Measurements from ENCODE around the gene EXO1.
"Not testable (repeated sequence)": the region's sequence is repeated elsewhere in the genome, so short reads cannot be mapped to it uniquely, and the experiment has no call there.

Gene EXO1

DNA sequence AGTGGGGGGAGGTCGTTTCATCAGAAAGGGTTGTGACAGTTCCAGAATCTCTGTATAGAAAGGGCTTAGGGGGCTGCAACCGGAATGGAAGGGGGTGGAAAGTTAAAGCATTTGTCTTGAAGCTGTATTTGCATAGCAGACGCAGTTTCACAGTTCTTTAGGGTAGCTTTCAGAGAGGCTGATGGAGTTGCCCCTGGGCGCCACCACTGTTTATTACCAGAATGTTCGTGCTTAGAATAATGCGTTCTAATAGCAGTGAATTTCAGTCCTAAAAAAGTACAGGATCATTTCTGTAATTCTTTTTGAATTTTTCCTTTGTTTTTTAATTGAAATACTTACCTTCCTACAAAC lies 1.3 kb downstream of the EXO1 start:
- Histone ChIP-seq H3K4me3 (ENCODE audit: low read length) (peak overlapping the region; percentile 85), H3K9ac (ENCODE audit: low read depth, low read length) (peak overlapping the region; percentile 88), H3K27me3 (ENCODE audit: insufficient read depth, low read length) (no peaks in the 10 kb centered on the region), H3K4me1 (ENCODE audit: insufficient read depth, low read length) (peaks cover 15% of the 10 kb centered on the region; the same call in 1 of the 2 replicates), H3K36me3 (ENCODE audit: insufficient read depth, low read length) (peaks cover 51% of the 10 kb centered on the region), H3K9me3 (ENCODE audit: insufficient read depth, low read depth, low read length) (no peaks in the 10 kb centered on the region), H3K27ac (ENCODE audit: low read depth, low read length) (no peak overlapping the region)
- 55% methylated on average over 6 of the region's 6 CpGs for WGBS

DNA sequence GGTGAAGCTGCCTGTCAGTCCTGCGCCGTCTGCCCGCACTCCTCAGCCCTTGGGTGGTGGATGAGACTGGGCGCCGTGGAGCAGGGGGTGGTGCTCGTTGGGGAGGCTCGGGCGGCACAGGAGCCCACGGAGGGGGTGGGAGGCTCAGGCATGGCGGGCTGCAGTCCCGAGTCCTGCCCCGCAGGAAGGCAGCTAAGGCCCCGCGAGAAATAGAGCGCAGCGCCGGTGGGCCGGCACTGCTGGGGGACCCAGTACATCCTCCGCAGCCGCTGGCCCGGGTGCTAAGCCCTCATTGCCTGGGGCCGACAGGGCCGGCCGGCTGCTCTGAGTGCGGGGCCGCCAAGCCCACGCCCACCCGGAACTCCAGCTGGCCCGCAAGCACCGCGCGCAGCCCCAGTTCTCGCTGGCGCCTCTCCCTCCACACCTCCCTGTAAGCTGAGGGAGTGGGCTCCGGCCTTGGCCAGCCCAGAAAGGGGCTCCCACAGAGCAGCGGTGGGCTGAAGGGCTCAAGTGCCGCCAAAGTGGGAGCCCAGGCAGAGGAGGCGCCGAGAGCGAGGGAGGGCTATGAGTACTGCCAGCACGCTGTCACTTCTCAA lies 7.6 kb downstream of the EXO1 start:
- H3K4me3 ChIP-seq (ENCODE audit: low read length); H3K4me1 ChIP-seq (ENCODE audit: insufficient read depth, low read length); H3K9me3 ChIP-seq (ENCODE audit: insufficient read depth, low read depth, low read length); H3K9ac ChIP-seq (ENCODE audit: low read depth, low read length); H3K27me3 ChIP-seq (ENCODE audit: insufficient read depth, low read length); H3K27ac ChIP-seq (ENCODE audit: low read depth, low read length): not testable (repeated sequence)
- peaks cover 91% of the 10 kb centered on the region for H3K36me3 ChIP-seq (ENCODE audit: insufficient read depth, low read length)
- WGBS = 92% methylated on average over 40 of the region's 41 CpGs

DNA sequence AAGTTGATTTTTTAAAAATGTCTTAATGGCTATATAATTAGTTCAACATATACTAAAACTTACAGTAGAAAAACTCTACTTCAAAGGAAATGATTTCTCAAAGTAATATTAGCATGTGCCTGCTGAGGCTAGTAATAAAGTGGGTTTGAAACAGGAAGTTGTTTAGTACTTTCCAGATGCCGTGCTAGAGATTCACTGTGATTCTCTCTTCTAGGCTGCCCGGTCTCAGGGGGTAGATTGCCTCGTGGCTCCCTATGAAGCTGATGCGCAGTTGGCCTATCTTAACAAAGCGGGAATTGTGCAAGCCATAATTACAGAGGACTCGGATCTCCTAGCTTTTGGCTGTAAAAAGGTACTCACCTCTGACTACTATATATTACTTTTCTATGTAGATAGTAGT lies 9.1 kb downstream of the EXO1 start:
- no peak overlapping the region for H3K4me3 ChIP-seq (ENCODE audit: low read length)
- H3K9ac ChIP-seq (ENCODE audit: low read depth, low read length) = no peak overlapping the region
- no peaks in the 10 kb centered on the region for H3K27me3 ChIP-seq (ENCODE audit: insufficient read depth, low read length)
- no peak overlapping the region for H3K27ac ChIP-seq (ENCODE audit: low read depth, low read length)
- H3K4me1 ChIP-seq (ENCODE audit: insufficient read depth, low read length) = no peaks in the 10 kb centered on the region
- 97% methylated on average over 6 of the region's 6 CpGs for WGBS
- peaks cover 90% of the 10 kb centered on the region for H3K36me3 ChIP-seq (ENCODE audit: insufficient read depth, low read length)
- no peaks in the 10 kb centered on the region for H3K9me3 ChIP-seq (ENCODE audit: insufficient read depth, low read depth, low read length)

- Histone ChIP-seq H3K27me3 (ENCODE audit: insufficient read depth, low read length) (no peaks in the 10 kb centered on the region), H3K9ac (ENCODE audit: low read depth, low read length) (no peak overlapping the region), H3K36me3 (ENCODE audit: insufficient read depth, low read length) (peaks cover 99% of the 10 kb centered on the region), H3K9me3 (ENCODE audit: insufficient read depth, low read depth, low read length) (no peaks in the 10 kb centered on the region), H3K27ac (ENCODE audit: low read depth, low read length) (no peak overlapping the region), H3K4me3 (ENCODE audit: low read length) (no peak overlapping the region), H3K4me1 (ENCODE audit: insufficient read depth, low read length) (no peaks in the 10 kb centered on the region)
- WGBS = 89% methylated on average over 5 of the region's 6 CpGs
Observed at GRCh38 chr1:241860922-241861321, 12.9 kb downstream of the EXO1 start.

DNA sequence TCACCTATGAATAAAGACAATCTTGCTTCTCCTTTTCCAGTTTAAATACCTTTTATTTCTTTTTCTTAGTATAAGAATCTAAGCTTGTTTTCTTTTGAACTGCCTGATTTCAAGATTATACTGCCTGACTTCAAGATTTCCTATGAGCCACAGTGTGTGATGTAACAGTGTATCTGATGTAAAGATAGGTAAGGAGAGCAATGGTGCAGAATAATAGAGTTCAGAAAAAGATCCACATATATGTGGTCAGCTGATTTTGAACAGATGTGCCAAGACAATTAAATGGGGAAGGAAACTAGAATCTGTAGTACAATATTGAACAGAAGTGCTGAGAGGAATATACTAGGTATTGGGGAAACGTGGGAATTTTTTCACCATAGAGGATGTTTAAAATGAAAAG lies 21.0 kb downstream of the EXO1 start:
- no peaks in the 10 kb centered on the region for H3K27me3 ChIP-seq (ENCODE audit: insufficient read depth, low read length)
- no peaks in the 10 kb centered on the region for H3K4me1 ChIP-seq (ENCODE audit: insufficient read depth, low read length)
- H3K9me3 ChIP-seq (ENCODE audit: insufficient read depth, low read depth, low read length) = no peaks in the 10 kb centered on the region
- no peak overlapping the region for H3K27ac ChIP-seq (ENCODE audit: low read depth, low read length)
- peaks cover 93% of the 10 kb centered on the region for H3K36me3 ChIP-seq (ENCODE audit: insufficient read depth, low read length)
- WGBS = 100% methylated on average over 1 of the region's 1 CpG
- H3K9ac ChIP-seq (ENCODE audit: low read depth, low read length) = no peak overlapping the region
- no peak overlapping the region for H3K4me3 ChIP-seq (ENCODE audit: low read length)

DNA sequence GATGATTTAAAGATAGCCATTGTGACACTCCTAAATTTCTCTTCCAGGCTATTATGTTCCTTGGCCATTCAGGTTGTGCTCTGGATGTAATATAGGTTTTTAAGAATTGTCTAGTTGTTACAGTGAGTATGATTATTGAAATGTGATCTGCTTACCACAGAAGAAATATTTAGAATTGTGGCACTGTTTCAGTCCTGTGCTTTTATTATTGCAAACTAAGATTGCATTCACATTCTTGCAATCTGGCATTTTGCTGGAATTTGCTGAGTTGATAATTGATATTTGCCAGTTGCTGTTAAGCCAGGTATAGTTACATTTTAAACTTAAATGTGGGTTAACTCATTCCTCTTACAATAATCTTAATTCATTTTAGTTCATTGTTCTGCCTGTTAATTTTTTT lies 22.3 kb downstream of the EXO1 start:
- Histone ChIP-seq H3K27ac (ENCODE audit: low read depth, low read length) (no peak overlapping the region), H3K4me1 (ENCODE audit: insufficient read depth, low read length) (no peaks in the 10 kb centered on the region), H3K9me3 (ENCODE audit: insufficient read depth, low read depth, low read length) (no peaks in the 10 kb centered on the region), H3K4me3 (ENCODE audit: low read length) (no peak overlapping the region), H3K36me3 (ENCODE audit: insufficient read depth, low read length) (peaks cover 86% of the 10 kb centered on the region), H3K9ac (ENCODE audit: low read depth, low read length) (no peak overlapping the region), H3K27me3 (ENCODE audit: insufficient read depth, low read length) (no peaks in the 10 kb centered on the region)

GRCh38 chr1:241870746-241871430 lies 22.9 kb downstream of the EXO1 start:
- Histone ChIP-seq H3K27ac (ENCODE audit: low read depth, low read length) (no peak overlapping the region), H3K9ac (ENCODE audit: low read depth, low read length) (no peak overlapping the region), H3K27me3 (ENCODE audit: insufficient read depth, low read length) (no peaks in the 10 kb centered on the region), H3K4me3 (ENCODE audit: low read length) (no peak overlapping the region), H3K36me3 (ENCODE audit: insufficient read depth, low read length) (peaks cover 81% of the 10 kb centered on the region), H3K9me3 (ENCODE audit: insufficient read depth, low read depth, low read length) (no peaks in the 10 kb centered on the region), H3K4me1 (ENCODE audit: insufficient read depth, low read length) (no peaks in the 10 kb centered on the region)
- WGBS = 92% methylated on average over 3 of the region's 3 CpGs

DNA sequence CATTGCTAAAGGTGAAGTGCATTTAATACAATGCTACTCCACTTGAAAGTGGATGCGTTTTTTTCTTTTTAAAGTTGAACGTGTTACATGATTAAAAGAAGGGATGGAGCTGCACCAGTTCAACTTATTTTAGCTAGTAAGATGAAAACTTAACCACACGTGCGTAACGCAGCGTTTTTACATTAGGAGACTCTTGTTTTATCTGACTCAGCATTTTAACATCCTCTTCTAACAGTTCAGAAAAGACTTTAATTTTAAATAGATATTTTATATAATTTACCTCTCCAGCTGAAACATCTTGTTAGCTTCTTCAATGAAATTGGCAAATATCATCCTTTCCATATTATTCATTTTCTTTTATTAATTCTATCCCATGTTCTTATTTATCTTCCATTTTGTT lies 33.4 kb downstream of the EXO1 start:
- H3K27me3 ChIP-seq (ENCODE audit: insufficient read depth, low read length) = no peaks in the 10 kb centered on the region
- no peak overlapping the region for H3K9ac ChIP-seq (ENCODE audit: low read depth, low read length)
- no peak overlapping the region for H3K4me3 ChIP-seq (ENCODE audit: low read length)
- 94% methylated on average over 6 of the region's 6 CpGs for WGBS
- H3K4me1 ChIP-seq (ENCODE audit: insufficient read depth, low read length) = no peaks in the 10 kb centered on the region
- no peak overlapping the region for H3K27ac ChIP-seq (ENCODE audit: low read depth, low read length)
- H3K9me3 ChIP-seq (ENCODE audit: insufficient read depth, low read depth, low read length) = no peaks in the 10 kb centered on the region
- H3K36me3 ChIP-seq (ENCODE audit: insufficient read depth, low read length) = peaks cover 80% of the 10 kb centered on the region

DNA sequence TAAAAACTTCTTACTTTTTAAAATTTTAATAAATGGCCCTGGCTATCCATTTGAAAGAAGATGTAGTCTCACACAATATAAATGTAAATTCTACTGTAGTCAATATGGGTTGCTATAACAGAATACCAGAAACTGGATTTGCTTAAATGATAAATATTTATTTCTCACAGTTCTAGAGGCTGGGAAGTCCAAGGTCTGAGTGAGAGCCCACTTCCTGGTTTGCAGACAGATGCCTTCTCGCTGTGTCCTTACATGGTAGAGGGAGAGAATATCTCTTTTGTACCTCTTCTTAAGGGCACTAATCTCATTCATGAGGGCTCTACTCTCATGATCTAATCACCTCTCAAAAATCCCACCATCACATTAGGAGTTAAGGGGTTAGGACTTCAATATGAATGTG lies 35.2 kb downstream of the EXO1 start:
- no peak overlapping the region for H3K4me3 ChIP-seq (ENCODE audit: low read length)
- H3K27ac ChIP-seq (ENCODE audit: low read depth, low read length) = no peak overlapping the region
- no peak overlapping the region for H3K9ac ChIP-seq (ENCODE audit: low read depth, low read length)
- H3K4me1 ChIP-seq (ENCODE audit: insufficient read depth, low read length) = no peaks in the 10 kb centered on the region
- H3K27me3 ChIP-seq (ENCODE audit: insufficient read depth, low read length) = no peaks in the 10 kb centered on the region
- WGBS = 83% methylated on average over 1 of the region's 1 CpG
- H3K36me3 ChIP-seq (ENCODE audit: insufficient read depth, low read length) = peaks cover 92% of the 10 kb centered on the region
- H3K9me3 ChIP-seq (ENCODE audit: insufficient read depth, low read depth, low read length) = no peaks in the 10 kb centered on the region

GRCh38 chr1:241888232-241888631 lies 40.2 kb downstream of the EXO1 start:
- no peaks in the 10 kb centered on the region for H3K27me3 ChIP-seq (ENCODE audit: insufficient read depth, low read length)
- no peaks in the 10 kb centered on the region for H3K9me3 ChIP-seq (ENCODE audit: insufficient read depth, low read depth, low read length)
- H3K4me1 ChIP-seq (ENCODE audit: insufficient read depth, low read length) = no peaks in the 10 kb centered on the region
- H3K36me3 ChIP-seq (ENCODE audit: insufficient read depth, low read length) = peaks cover 85% of the 10 kb centered on the region
- no peak overlapping the region for H3K4me3 ChIP-seq (ENCODE audit: low read length)
- H3K27ac ChIP-seq (ENCODE audit: low read depth, low read length) = no peak overlapping the region
- no peak overlapping the region for H3K9ac ChIP-seq (ENCODE audit: low read depth, low read length)
- WGBS = 100% methylated on average over 4 of the region's 4 CpGs

- Histone ChIP-seq H3K27ac (ENCODE audit: low read depth, low read length) (no peak overlapping the region), H3K4me3 (ENCODE audit: low read length) (no peak overlapping the region), H3K9me3 (ENCODE audit: insufficient read depth, low read depth, low read length) (no peaks in the 10 kb centered on the region), H3K4me1 (ENCODE audit: insufficient read depth, low read length) (no peaks in the 10 kb centered on the region), H3K27me3 (ENCODE audit: insufficient read depth, low read length) (no peaks in the 10 kb centered on the region), H3K36me3 (ENCODE audit: insufficient read depth, low read length) (peaks cover 58% of the 10 kb centered on the region), H3K9ac (ENCODE audit: low read depth, low read length) (no peak overlapping the region)
- 91% methylated on average over 3 of the region's 3 CpGs for WGBS
Observed at GRCh38 chr1:241891296-241891695, 43.3 kb downstream of the EXO1 start.

- 71% methylated on average over 3 of the region's 3 CpGs for WGBS
- Histone ChIP-seq H3K36me3 (ENCODE audit: insufficient read depth, low read length) (peaks cover 34% of the 10 kb centered on the region), H3K4me3 (ENCODE audit: low read length) (no peak overlapping the region), H3K9ac (ENCODE audit: low read depth, low read length) (no peak overlapping the region), H3K27me3 (ENCODE audit: insufficient read depth, low read length) (no peaks in the 10 kb centered on the region), H3K27ac (ENCODE audit: low read depth, low read length) (no peak overlapping the region), H3K9me3 (ENCODE audit: insufficient read depth, low read depth, low read length) (no peaks in the 10 kb centered on the region), H3K4me1 (ENCODE audit: insufficient read depth, low read length) (no peaks in the 10 kb centered on the region)
Observed at GRCh38 chr1:241894016-241894415, 46.0 kb downstream of the EXO1 start.
